K562 (cell line): Measurements from ENCODE around the gene CD48.

Experiments
- ATF1 ChIP-seq, 2 experiments: fragments of 450-650 bp in 1 of 2; IDR thresholded peaks; 2 replicates each; pipeline ENCODE4 v1.6.1; 2016; ENCODE audit warnings: missing compliant biosample characterization in 1 of 2, missing genetic modification characterization in 1 of 2
- CTCF ChIP-seq, 3 experiments: IDR thresholded peaks in 2 of 3; conservative IDR thresholded peaks in 1 of 3; 2 replicates each; pipeline ENCODE4 v1.5.1; 2011 to 2012; ENCODE audit warnings: low read length in 3 of 3, mild to moderate bottlenecking in 3 of 3, control low read depth in 2 of 3, improper control_type of control experiment in 1 of 3, inconsistent platforms in 1 of 3, low read depth in 1 of 3, mixed read lengths in 1 of 3, moderate library complexity in 1 of 3; ENCODE audit not compliant: insufficient read depth in 2 of 3
- HMG20A ChIP-seq: fragments of 450-650 bp; formaldehyde crosslinking; conservative IDR thresholded peaks from 2 replicates; pipeline ENCODE4 v1.4.0; 2020; ENCODE audit warnings: mild to moderate bottlenecking, mixed read lengths
- MCM3 ChIP-seq: fragments of 450-650 bp; IDR thresholded peaks from 2 replicates; pipeline ENCODE4 v1.6.1; 2016
- RAD21 ChIP-seq, 2 experiments: fragments of 250-450 bp in 1 of 2; fragments of 450-650 bp in 1 of 2; sonication (Bioruptor Pico) in 1 of 2; formaldehyde crosslinking in 1 of 2; IDR thresholded peaks in 1 of 2; conservative IDR thresholded peaks in 1 of 2; 2 replicates each; pipeline versions ENCODE4 v1.4.0 to v1.8.0; 2020 to 2022; ENCODE audit warnings: mild to moderate bottlenecking in 2 of 2, moderate library complexity in 1 of 2
- RBM14 ChIP-seq: fragments of 200-400 bp; formaldehyde crosslinking; IDR thresholded peaks from 2 replicates; pipeline ENCODE4 v1.6.1; 2018; ENCODE audit warnings: low read depth, mild to moderate bottlenecking, low read length, moderate library complexity, borderline replicate concordance; ENCODE audit not compliant: insufficient read depth
- TEAD4 ChIP-seq, 2 experiments: sonication (generic) in 1 of 2; formaldehyde crosslinking in 1 of 2; IDR thresholded peaks; 2 replicates each; pipeline versions ENCODE4 v1.6.1 to v1.8.0; 2012 to 2022; ENCODE audit warnings: borderline replicate concordance in 1 of 2, inconsistent platforms in 1 of 2, low read length in 1 of 2, mild to moderate bottlenecking in 1 of 2, missing genetic modification reagents in 1 of 2
- ZNF253 ChIP-seq: fragments of 250-450 bp; sonication (Bioruptor Pico); conservative IDR thresholded peaks from 2 replicates; pipeline ENCODE4 v1.6.1; 2021; ENCODE audit warnings: mild to moderate bottlenecking

GRCh38 chr1:160647329-160647720 is 64.3 kb downstream of the CD48 start:
- TF ChIP-seq ZNF253 (CRISPR knock-in tag) (no peak), RBM14 (no peak), HMG20A (no peak), RAD21 (CRISPR knock-in tag; conservative IDR thresholded peaks at IDR 0.05 in 1 of 2, IDR thresholded peaks at IDR 0.05 in 1 of 2) (no peak), TEAD4 (IDR thresholded peaks at IDR 0.05; ENCODE audit: low read length) (no peak), TEAD4 (CRISPR knock-in tag; IDR thresholded peaks at IDR 0.05; ENCODE audit: borderline replicate concordance) (no peak), ATF1 (CRISPR knock-in tag; IDR thresholded peaks at IDR 0.05) (no peak), ATF1 (tag; IDR thresholded peaks at IDR 0.05) (no peak), MCM3 (no peak), CTCF (IDR thresholded peaks at IDR 0.05 in 2 of 3, conservative IDR thresholded peaks at IDR 0.05 in 1 of 3; ENCODE audit: insufficient read depth in 2 of 3, low read depth in 1 of 3, low read length in 3 of 3) (no peak)
